Measurements from ENCODE around the gene ACAD11.

The ACAD11 gene

GRCh38 chr3:132549169-132549568, 110.4 kb downstream of the ACAD11 start:
- H3K4me1 ChIP-seq (ENCODE audit: control insufficient read depth, low read depth, low read length), result no peaks in the 10 kb centered on the region
- no peak overlapping the region for H3K27ac ChIP-seq (ENCODE audit: low read length)
- H3K36me3 ChIP-seq (ENCODE audit: control insufficient read depth, low read depth, low read length), result no peaks in the 10 kb centered on the region
- H3K9me3 ChIP-seq (ENCODE audit: control insufficient read depth, low read depth, low read length), result no peaks in the 10 kb centered on the region
- no peak overlapping the region for H3K4me3 ChIP-seq (ENCODE audit: low read length)
- no peaks in the 10 kb centered on the region for H3K27me3 ChIP-seq (ENCODE audit: control insufficient read depth, insufficient read depth, low read length)
- no peak overlapping the region for H3K9ac ChIP-seq (ENCODE audit: low read length)

- Histone ChIP-seq H3K4me3 (ENCODE audit: low read length) (no peak overlapping the region), H3K4me1 (ENCODE audit: control insufficient read depth, low read depth, low read length) (no peaks in the 10 kb centered on the region), H3K9ac (ENCODE audit: low read length) (no peak overlapping the region), H3K27me3 (ENCODE audit: control insufficient read depth, insufficient read depth, low read length) (no peaks in the 10 kb centered on the region), H3K27ac (ENCODE audit: low read length) (no peak overlapping the region), H3K9me3 (ENCODE audit: control insufficient read depth, low read depth, low read length) (no peaks in the 10 kb centered on the region), H3K36me3 (ENCODE audit: control insufficient read depth, low read depth, low read length) (no peaks in the 10 kb centered on the region)
Observed at GRCh38 chr3:132545471-132545870, 114.1 kb downstream of the ACAD11 start.

- H3K9ac ChIP-seq (ENCODE audit: low read length), result no peak overlapping the region
- H3K4me1 ChIP-seq (ENCODE audit: control insufficient read depth, low read depth, low read length), result no peaks in the 10 kb centered on the region
- no peak overlapping the region for H3K4me3 ChIP-seq (ENCODE audit: low read length)
- H3K36me3 ChIP-seq (ENCODE audit: control insufficient read depth, low read depth, low read length), result peaks cover 9% of the 10 kb centered on the region
- no peak overlapping the region for H3K27ac ChIP-seq (ENCODE audit: low read length)
- H3K9me3 ChIP-seq (ENCODE audit: control insufficient read depth, low read depth, low read length), result no peaks in the 10 kb centered on the region
- H3K27me3 ChIP-seq (ENCODE audit: control insufficient read depth, insufficient read depth, low read length), result no peaks in the 10 kb centered on the region
Observed at GRCh38 chr3:132544130-132544529, 115.5 kb downstream of the ACAD11 start.

- no peaks in the 10 kb centered on the region for H3K4me1 ChIP-seq (ENCODE audit: control insufficient read depth, low read depth, low read length)
- no peak overlapping the region for H3K27ac ChIP-seq (ENCODE audit: low read length)
- no peak overlapping the region for H3K4me3 ChIP-seq (ENCODE audit: low read length)
- H3K9ac ChIP-seq (ENCODE audit: low read length), result no peak overlapping the region
- H3K36me3 ChIP-seq (ENCODE audit: control insufficient read depth, low read depth, low read length), result peaks cover 11% of the 10 kb centered on the region
- H3K27me3 ChIP-seq (ENCODE audit: control insufficient read depth, insufficient read depth, low read length), result no peaks in the 10 kb centered on the region
- no peaks in the 10 kb centered on the region for H3K9me3 ChIP-seq (ENCODE audit: control insufficient read depth, low read depth, low read length)
Observed at GRCh38 chr3:132543011-132543739, 116.4 kb downstream of the ACAD11 start.

GRCh38 chr3:132542577-132542976, 117.0 kb downstream of the ACAD11 start:
- Histone ChIP-seq H3K27ac (ENCODE audit: low read length) (no peak overlapping the region), H3K4me1 (ENCODE audit: control insufficient read depth, low read depth, low read length) (no peaks in the 10 kb centered on the region), H3K36me3 (ENCODE audit: control insufficient read depth, low read depth, low read length) (peaks cover 16% of the 10 kb centered on the region), H3K4me3 (ENCODE audit: low read length) (no peak overlapping the region), H3K27me3 (ENCODE audit: control insufficient read depth, insufficient read depth, low read length) (no peaks in the 10 kb centered on the region), H3K9me3 (ENCODE audit: control insufficient read depth, low read depth, low read length) (no peaks in the 10 kb centered on the region), H3K9ac (ENCODE audit: low read length) (no peak overlapping the region)

- Histone ChIP-seq H3K27me3 (ENCODE audit: control insufficient read depth, insufficient read depth, low read length) (no peaks in the 10 kb centered on the region), H3K4me3 (ENCODE audit: low read length) (no peak overlapping the region), H3K27ac (ENCODE audit: low read length) (no peak overlapping the region), H3K9ac (ENCODE audit: low read length) (no peak overlapping the region), H3K9me3 (ENCODE audit: control insufficient read depth, low read depth, low read length) (no peaks in the 10 kb centered on the region), H3K36me3 (ENCODE audit: control insufficient read depth, low read depth, low read length) (peaks cover 16% of the 10 kb centered on the region), H3K4me1 (ENCODE audit: control insufficient read depth, low read depth, low read length) (no peaks in the 10 kb centered on the region)
Observed at GRCh38 chr3:132539681-132540080, 119.9 kb downstream of the ACAD11 start.

- no peaks in the 10 kb centered on the region for H3K27me3 ChIP-seq (ENCODE audit: control insufficient read depth, insufficient read depth, low read length)
- H3K27ac ChIP-seq (ENCODE audit: low read length), result no peak overlapping the region
- H3K9ac ChIP-seq (ENCODE audit: low read length), result no peak overlapping the region
- H3K36me3 ChIP-seq (ENCODE audit: control insufficient read depth, low read depth, low read length), result peaks cover 21% of the 10 kb centered on the region
- no peak overlapping the region for H3K4me3 ChIP-seq (ENCODE audit: low read length)
- no peaks in the 10 kb centered on the region for H3K9me3 ChIP-seq (ENCODE audit: control insufficient read depth, low read depth, low read length)
- no peaks in the 10 kb centered on the region for H3K4me1 ChIP-seq (ENCODE audit: control insufficient read depth, low read depth, low read length)
Observed at GRCh38 chr3:132538072-132538471, 121.5 kb downstream of the ACAD11 start.

GRCh38 chr3:132537297-132537696, 122.3 kb downstream of the ACAD11 start:
- H3K27me3 ChIP-seq (ENCODE audit: control insufficient read depth, insufficient read depth, low read length), result no peaks in the 10 kb centered on the region
- H3K9ac ChIP-seq (ENCODE audit: low read length), result no peak overlapping the region
- no peaks in the 10 kb centered on the region for H3K9me3 ChIP-seq (ENCODE audit: control insufficient read depth, low read depth, low read length)
- H3K27ac ChIP-seq (ENCODE audit: low read length), result no peak overlapping the region
- peaks cover 21% of the 10 kb centered on the region for H3K36me3 ChIP-seq (ENCODE audit: control insufficient read depth, low read depth, low read length)
- no peaks in the 10 kb centered on the region for H3K4me1 ChIP-seq (ENCODE audit: control insufficient read depth, low read depth, low read length)
- no peak overlapping the region for H3K4me3 ChIP-seq (ENCODE audit: low read length)

- no peaks in the 10 kb centered on the region for H3K9me3 ChIP-seq (ENCODE audit: control insufficient read depth, low read depth, low read length)
- H3K27me3 ChIP-seq (ENCODE audit: control insufficient read depth, insufficient read depth, low read length), result no peaks in the 10 kb centered on the region
- H3K9ac ChIP-seq (ENCODE audit: low read length), result no peak overlapping the region
- H3K4me3 ChIP-seq (ENCODE audit: low read length), result no peak overlapping the region
- no peaks in the 10 kb centered on the region for H3K4me1 ChIP-seq (ENCODE audit: control insufficient read depth, low read depth, low read length)
- peaks cover 25% of the 10 kb centered on the region for H3K36me3 ChIP-seq (ENCODE audit: control insufficient read depth, low read depth, low read length)
- no peak overlapping the region for H3K27ac ChIP-seq (ENCODE audit: low read length)
Observed at GRCh38 chr3:132536442-132537153, 123.0 kb downstream of the ACAD11 start.

- H3K36me3 ChIP-seq (ENCODE audit: control insufficient read depth, low read depth, low read length), result peaks cover 30% of the 10 kb centered on the region
- H3K9ac ChIP-seq (ENCODE audit: low read length), result no peak overlapping the region
- no peaks in the 10 kb centered on the region for H3K27me3 ChIP-seq (ENCODE audit: control insufficient read depth, insufficient read depth, low read length)
Observed at GRCh38 chr3:132535575-132536441, 123.8 kb downstream of the ACAD11 start.

GRCh38 chr3:132530624-132531023, 129.0 kb downstream of the ACAD11 start:
- no peak overlapping the region for H3K27ac ChIP-seq (ENCODE audit: low read length)
- H3K27me3 ChIP-seq (ENCODE audit: control insufficient read depth, insufficient read depth, low read length), result no peaks in the 10 kb centered on the region
- no peak overlapping the region for H3K4me3 ChIP-seq (ENCODE audit: low read length)
- H3K36me3 ChIP-seq (ENCODE audit: control insufficient read depth, low read depth, low read length), result peaks cover 58% of the 10 kb centered on the region
- H3K9me3 ChIP-seq (ENCODE audit: control insufficient read depth, low read depth, low read length), result no peaks in the 10 kb centered on the region
- H3K9ac ChIP-seq (ENCODE audit: low read length), result no peak overlapping the region
- no peaks in the 10 kb centered on the region for H3K4me1 ChIP-seq (ENCODE audit: control insufficient read depth, low read depth, low read length)

More at GRCh38 chr3:132535575-132536441, 123.8 kb downstream of the ACAD11 start:
- no peak overlapping the region for H3K4me3 ChIP-seq (ENCODE audit: low read length)
- no peaks in the 10 kb centered on the region for H3K9me3 ChIP-seq (ENCODE audit: control insufficient read depth, low read depth, low read length)
- H3K27ac ChIP-seq (ENCODE audit: low read length), result no peak overlapping the region
- no peaks in the 10 kb centered on the region for H3K4me1 ChIP-seq (ENCODE audit: control insufficient read depth, low read depth, low read length)
